CD4-positive, alpha-beta T cell treated with Interleukin-21 for 1 hour (primary cell): ENCODE data around the gene JAK3.

Experiments
- DNase-seq: peaks from one replicate; pipeline ENCODE4 v3.0.0-alpha.2; 2020

The JAK3 gene

GRCh38 chr19:17865364-17866311 lies 17.9 kb upstream of the JAK3 start:
- DNase-seq: no peak

GRCh38 chr19:17863520-17864182 lies 15.9 kb upstream of the JAK3 start:
- DNase-seq: no peak

DNA sequence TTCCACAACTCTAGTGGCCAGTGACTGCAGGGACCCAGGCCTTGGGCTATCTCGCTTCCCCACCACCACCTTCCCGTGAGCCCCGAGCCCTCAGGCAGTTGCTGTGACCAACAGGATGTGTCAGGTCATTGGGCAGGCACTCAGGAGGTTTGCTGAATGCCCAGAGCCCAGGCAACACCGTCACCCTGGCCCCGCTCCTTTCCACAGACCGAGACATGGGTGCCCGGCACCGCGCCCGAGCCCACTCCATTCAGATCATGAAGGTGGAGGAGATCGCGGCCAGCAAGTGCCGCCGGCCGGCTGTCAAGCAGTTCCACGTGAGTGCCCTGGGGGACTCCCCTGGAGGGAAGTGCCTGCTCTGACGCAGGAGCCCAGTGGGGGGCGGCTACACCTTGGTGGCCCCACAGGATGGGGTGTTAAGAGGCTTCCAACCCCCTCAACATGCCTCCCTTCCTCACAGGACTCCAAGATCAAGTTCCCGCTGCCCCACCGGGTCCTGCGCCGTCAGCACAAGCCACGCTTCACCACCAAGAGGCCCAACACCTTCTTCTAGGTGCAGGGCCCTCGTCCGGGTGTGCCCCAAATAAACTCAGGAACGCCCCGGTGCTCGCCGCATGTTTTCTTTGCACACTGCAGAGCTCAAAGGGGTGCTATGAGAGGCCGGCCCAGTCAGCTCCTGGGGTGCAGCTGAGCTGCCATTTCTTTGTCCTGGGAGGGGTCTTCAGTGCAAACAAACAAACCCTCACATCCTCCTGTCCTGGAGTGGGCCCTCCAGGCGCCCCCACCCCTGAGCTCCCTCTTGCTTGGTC lies 15.1 kb upstream of the JAK3 start:
- no peak for DNase-seq

- no peak for DNase-seq
Observed at GRCh38 chr19:17861542-17862402, 14.0 kb upstream of the JAK3 start.

DNA sequence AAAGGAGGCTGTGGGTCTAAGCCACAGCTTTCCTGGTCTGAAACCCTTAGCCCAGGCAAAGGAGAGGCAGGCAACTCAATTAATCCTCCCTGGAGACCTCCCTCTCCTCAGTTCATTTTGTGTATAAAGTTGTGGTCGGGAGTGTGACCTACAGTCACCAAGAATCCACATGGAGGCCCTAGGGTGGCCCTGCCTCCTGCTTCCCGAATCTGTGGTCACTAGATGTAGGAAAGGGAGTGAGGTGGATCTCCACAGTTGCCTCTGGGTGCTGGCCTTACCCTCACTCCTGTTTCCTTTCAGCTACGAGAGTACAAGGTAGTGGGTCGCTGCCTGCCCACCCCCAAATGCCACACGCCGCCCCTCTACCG lies 13.2 kb upstream of the JAK3 start:
- DNase-seq: no peak

- no peak for DNase-seq
Observed at GRCh38 chr19:17860331-17860992, 12.7 kb upstream of the JAK3 start.

GRCh38 chr19:17859533-17860330 lies 11.9 kb upstream of the JAK3 start, which contains the start of gene RPL18A:
RPL18A (plus strand) TSS chr19:17859910; CDS start chr19:17859957, 47 bp downstream.
- peak; percentile 100 for DNase-seq

- peak; percentile 89 for DNase-seq
Observed at GRCh38 chr19:17855280-17856152, 7.7 kb upstream of the JAK3 start.

DNA sequence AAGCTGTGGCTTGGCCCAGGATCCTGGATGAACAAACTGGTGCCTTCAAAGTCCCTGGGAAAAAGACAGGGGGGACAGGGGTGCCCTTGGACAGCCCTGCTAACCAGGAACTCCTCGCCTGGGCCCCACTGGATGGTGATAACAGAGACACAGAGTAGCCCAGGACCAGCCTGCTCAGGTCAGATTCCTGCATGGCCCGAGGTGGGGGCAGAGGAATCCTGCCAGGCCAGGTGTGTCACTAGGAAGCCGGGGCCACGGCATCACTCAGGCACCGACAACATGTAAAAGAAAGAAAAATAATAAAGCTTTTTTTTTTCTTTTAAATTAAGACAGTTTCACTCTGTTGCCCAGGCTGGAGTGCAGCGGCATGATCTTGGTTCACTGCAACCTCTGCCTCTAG lies 6.3 kb upstream of the JAK3 start:
- no peak for DNase-seq

GRCh38 chr19:17848595-17849292 lies 962 bp upstream of the JAK3 start:
- peak; percentile 37 for DNase-seq

DNA sequence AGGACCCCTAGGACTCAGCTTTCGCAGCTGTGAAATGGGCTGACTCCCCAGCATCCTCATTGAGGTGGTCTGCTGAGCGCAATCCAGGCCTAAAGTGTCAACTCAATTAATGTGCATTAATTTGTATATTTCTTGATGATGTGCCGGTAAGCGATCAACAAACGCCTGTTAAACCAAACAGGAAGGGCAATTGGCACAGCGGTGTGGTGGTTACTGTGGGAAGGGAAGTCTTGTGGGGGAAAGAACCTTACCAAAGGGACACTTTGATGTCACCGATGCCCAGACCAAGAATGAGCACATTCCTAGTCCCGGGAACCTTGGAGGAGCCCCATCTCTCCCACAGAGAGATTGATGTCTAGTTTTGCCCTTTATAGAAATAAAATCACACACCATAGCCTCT lies 1.6 kb downstream of the JAK3 start:
- peak; percentile 87 for DNase-seq

GRCh38 chr19:17843908-17844490 lies 3.8 kb downstream of the JAK3 start:
- DNase-seq: no peak

GRCh38 chr19:17843292-17843827 lies 4.4 kb downstream of the JAK3 start:
- DNase-seq: no peak

- no peak for DNase-seq
Observed at GRCh38 chr19:17842663-17843291, 5.0 kb downstream of the JAK3 start.

- DNase-seq: peak; percentile 61
Observed at GRCh38 chr19:17841810-17842662, 5.7 kb downstream of the JAK3 start.

GRCh38 chr19:17841371-17841809 lies 6.4 kb downstream of the JAK3 start:
- DNase-seq: no peak

GRCh38 chr19:17840019-17840418 lies 7.8 kb downstream of the JAK3 start:
- DNase-seq: no peak
